Neural cell (in vitro differentiated cells): ENCODE data around the gene SMC2. TPM values are rescaled to one million over a fixed set of nuclear protein-coding genes. Genes with fewer than 3 reads are reported as not detected.

ENCODE experiments used
- H2AFZ ChIP-seq: fragments of 200-600, 300-800 bp; sonication (generic), shearing (Covaris generic); 2 replicates; pipeline ENCODE4 v1.6.0; 2014; ENCODE audit warnings: low read depth, mild to moderate bottlenecking, antibody characterized with exemption, low read length, moderate library complexity
- H3F3A ChIP-seq: fragments of 200-600 bp; shearing (Covaris generic); 2 replicates; pipeline ENCODE4 v1.6.1; 2016; ENCODE audit warnings: mild to moderate bottlenecking, moderate library complexity, mixed read lengths, antibody characterized with exemption, low read length; ENCODE audit not compliant: insufficient read depth, poor library complexity, severe bottlenecking
- H3K27ac ChIP-seq: fragments of 200-600, 300-800 bp; sonication (generic), shearing (Covaris generic); 2 replicates; pipeline ENCODE4 v1.5.1; 2014; ENCODE audit warnings: mild to moderate bottlenecking, low read length, moderate library complexity
- H3K27me3 ChIP-seq: fragments of 300-800, 200-600 bp; sonication (generic), shearing (Covaris generic); 2 replicates; pipeline ENCODE4 v1.6.0; 2014; ENCODE audit warnings: mild to moderate bottlenecking, low read depth, low read length, moderate library complexity; ENCODE audit not compliant: insufficient read depth
- H3K36me3 ChIP-seq: fragments of 300-800, 200-600 bp; sonication (generic), shearing (Covaris generic); 2 replicates; pipeline ENCODE4 v1.5.1; 2014; ENCODE audit warnings: mild to moderate bottlenecking, antibody characterized with exemption, low read length, moderate library complexity; ENCODE audit not compliant: insufficient read depth
- H3K4me2 ChIP-seq: fragments of 300-800, 200-600 bp; sonication (generic), shearing (Covaris generic); 2 replicates; pipeline ENCODE4 v1.6.0; 2014; ENCODE audit warnings: mild to moderate bottlenecking, low read length
- H3K4me3 ChIP-seq: fragments of 300-800, 200-600 bp; sonication (generic), shearing (Covaris generic); 2 replicates; pipeline ENCODE4 v1.5.1; 2014; ENCODE audit warnings: mild to moderate bottlenecking, low read length, moderate library complexity
- H3K79me2 ChIP-seq: fragments of 200-600 bp; shearing (Covaris generic); replicated peaks from 2 replicates; pipeline ENCODE4 v1.6.0; 2014; ENCODE audit warnings: mild to moderate bottlenecking, low read length, moderate library complexity; ENCODE audit not compliant: insufficient read depth
- H3K9ac ChIP-seq: fragments of 300-800, 200-600 bp; sonication (generic), shearing (Covaris generic); 2 replicates; pipeline ENCODE4 v1.6.1; 2016; ENCODE audit warnings: mild to moderate bottlenecking, low read length, mixed read lengths
- H3K9me2 ChIP-seq: fragments of 200-600 bp; shearing (Covaris generic); 2 replicates; pipeline ENCODE4 v1.6.1; 2016; ENCODE audit warnings: mild to moderate bottlenecking, low read length, mixed read lengths; ENCODE audit not compliant: insufficient read depth
- H3K9me3 ChIP-seq: fragments of 200-600, 300-800 bp; sonication (generic), shearing (Covaris generic); 2 replicates; pipeline ENCODE4 v1.6.1; 2016; ENCODE audit warnings: mild to moderate bottlenecking, mixed run types, low read length, moderate library complexity, mixed read lengths
- H4K20me1 ChIP-seq: fragments of 200-600 bp; shearing (Covaris generic); 2 replicates; pipeline ENCODE4 v1.6.1; 2016; ENCODE audit warnings: mild to moderate bottlenecking, mixed run types; ENCODE audit not compliant: insufficient read depth
- CTCF ChIP-seq: fragments of 450-650 bp; IDR thresholded peaks from 2 replicates; pipeline ENCODE4 v1.5.1; 2014; ENCODE audit warnings: antibody characterized with exemption, mild to moderate bottlenecking, moderate library complexity; ENCODE audit not compliant: poor library complexity, severe bottlenecking
- EP300 ChIP-seq: fragments of 450-650 bp; conservative IDR thresholded peaks from 2 replicates; pipeline ENCODE4 v1.6.1; 2014; ENCODE audit warnings: antibody characterized with exemption, mild to moderate bottlenecking, moderate library complexity; ENCODE audit not compliant: poor library complexity, severe bottlenecking
- EZH2 ChIP-seq: fragments of 200-600, 300-800 bp; shearing (Covaris generic), sonication (generic); IDR thresholded peaks from 2 replicates; pipeline ENCODE4 v1.6.1; 2014; ENCODE audit warnings: antibody characterized with exemption, low read length, borderline replicate concordance, mild to moderate bottlenecking; ENCODE audit not compliant: insufficient read depth, poor library complexity, severe bottlenecking
- MXI1 ChIP-seq: fragments of 450-650 bp; conservative IDR thresholded peaks from 2 replicates; pipeline ENCODE4 v1.6.1; 2014; ENCODE audit warnings: antibody characterized with exemption, mild to moderate bottlenecking; ENCODE audit not compliant: poor library complexity, severe bottlenecking
- POLR2AphosphoS5 ChIP-seq: IDR thresholded peaks from 2 replicates; pipeline ENCODE4 v1.6.1; 2012
- RAD21 ChIP-seq: fragments of 450-650 bp; conservative IDR thresholded peaks from 2 replicates; pipeline ENCODE4 v1.6.1; 2014; ENCODE audit warnings: antibody characterized with exemption, mild to moderate bottlenecking, moderate library complexity
- REST ChIP-seq: IDR thresholded peaks from 2 replicates; pipeline ENCODE4 v1.6.1; 2012; ENCODE audit warnings: borderline replicate concordance
- SMC3 ChIP-seq: fragments of 450-650 bp; conservative IDR thresholded peaks from 2 replicates; pipeline ENCODE4 v1.6.1; 2014; ENCODE audit warnings: antibody characterized with exemption, mild to moderate bottlenecking, moderate library complexity; ENCODE audit not compliant: poor library complexity
- TAF1 ChIP-seq: IDR thresholded peaks from 2 replicates; pipeline ENCODE4 v1.6.1; 2012; ENCODE audit warnings: low read depth
- polyA plus RNA-seq: library from polyadenylated mRNA; depleted of rRNA; stranded (reverse); fragments of >200 nt; gene quantifications from 2 replicates; pipeline ENCODE4 v1.2.3, GENCODE V29; 2014

SMC2 gene
- polyA plus RNA-seq, 1 donor from 2014 or later, result 3.6 TPM

GRCh38 chr9:104092875-104093600 is 1.1 kb upstream of the SMC2 start:
- Histone ChIP-seq H3K27me3 (no peaks in the 10 kb centered on the region), H3K9ac (peak overlapping the region; percentile 74), H2AFZ (peak overlapping the region; percentile 75), H3K4me2 (peak overlapping the region; percentile 94), H3K4me3 (peak overlapping the region; percentile 80), H3K27ac (peak overlapping the region; percentile 90), H3K79me2 (peaks cover 10% of the 10 kb centered on the region), H3K9me2 (peaks cover 3% of the 10 kb centered on the region), H3K36me3 (no peaks in the 10 kb centered on the region), H3K9me3 (no peaks in the 10 kb centered on the region), H3F3A (peaks cover 4% of the 10 kb centered on the region), H4K20me1 (no peaks in the 10 kb centered on the region)
- TF ChIP-seq MXI1, result no peak
- no peak for TF ChIP-seq EZH2
- no peak for TF ChIP-seq TAF1
- TF ChIP-seq SMC3, result no peak
- no peak for TF ChIP-seq POLR2AphosphoS5
- no peak for TF ChIP-seq EP300
- TF ChIP-seq RAD21, result no peak
- TF ChIP-seq REST, result no peak
- no peak for TF ChIP-seq CTCF

- H3K27ac ChIP-seq, result no peak overlapping the region
- H4K20me1 ChIP-seq, result no peaks in the 10 kb centered on the region
- H3K9me2 ChIP-seq, result peaks cover 3% of the 10 kb centered on the region
- H3K36me3 ChIP-seq, result no peaks in the 10 kb centered on the region
- H3K79me2 ChIP-seq, result peaks cover 10% of the 10 kb centered on the region
- TF ChIP-seq TAF1 (no peak), EP300 (no peak), SMC3 (no peak), REST (no peak), EZH2 (no peak), MXI1 (no peak), POLR2AphosphoS5 (no peak), CTCF (no peak), RAD21 (no peak)
- H3K4me3 ChIP-seq, result peak overlapping the region; percentile 80
- H3K27me3 ChIP-seq, result no peaks in the 10 kb centered on the region
- H3F3A ChIP-seq, result peaks cover 4% of the 10 kb centered on the region
- no peaks in the 10 kb centered on the region for H3K9me3 ChIP-seq
- H3K9ac ChIP-seq, result peak overlapping the region; percentile 74
- peak overlapping the region; percentile 74 for H3K4me2 ChIP-seq
- peak overlapping the region; percentile 63 for H2AFZ ChIP-seq
Observed at GRCh38 chr9:104094534-104095015, 466 bp downstream of the SMC2 start.
